NCI-H1417 (cell line): ENCODE results near the gene PDE1C.

Experiments
- DNase-seq, 3 experiments: peaks; one replicate each; lab custom pipeline; 2025; lab: John Stamatoyannopoulos, UW

Gene PDE1C

GRCh38 chr7:31892099-31892829 lies 177.9 kb downstream of the PDE1C start:
- no peak for DNase-seq

GRCh38 chr7:31890766-31891165 lies 179.4 kb downstream of the PDE1C start:
- no peak for DNase-seq

- no peak for DNase-seq
These were observed 180.0 kb downstream of the PDE1C start for GRCh38 chr7:31890198-31890597.

- DNase-seq, result no peak
These were observed 183.2 kb downstream of the PDE1C start for GRCh38 chr7:31887006-31887405.

- no peak for DNase-seq
These were observed 185.0 kb downstream of the PDE1C start for GRCh38 chr7:31885171-31885570.

GRCh38 chr7:31883761-31884164 lies 186.4 kb downstream of the PDE1C start:
- DNase-seq, result no peak

GRCh38 chr7:31882187-31882586 lies 188.0 kb downstream of the PDE1C start:
- DNase-seq, result no peak

GRCh38 chr7:31878875-31879274 lies 191.3 kb downstream of the PDE1C start:
- no peak for DNase-seq

GRCh38 chr7:31875424-31875823 lies 194.8 kb downstream of the PDE1C start:
- no peak for DNase-seq

- no peak for DNase-seq
These were observed 195.4 kb downstream of the PDE1C start for GRCh38 chr7:31874631-31875386.

GRCh38 chr7:31873816-31874597 lies 196.2 kb downstream of the PDE1C start:
- no peak for DNase-seq

- no peak for DNase-seq
These were observed 197.4 kb downstream of the PDE1C start for GRCh38 chr7:31872545-31873370.

GRCh38 chr7:31864646-31865045 lies 205.6 kb downstream of the PDE1C start:
- no peak for DNase-seq

- no peak for DNase-seq
These were observed 209.3 kb downstream of the PDE1C start for GRCh38 chr7:31860925-31861324.

- DNase-seq, result no peak
These were observed 212.2 kb downstream of the PDE1C start for GRCh38 chr7:31858055-31858454.

- no peak for DNase-seq
These were observed 213.0 kb downstream of the PDE1C start for GRCh38 chr7:31857172-31857571.

GRCh38 chr7:31856337-31856736 lies 213.9 kb downstream of the PDE1C start:
- no peak for DNase-seq

GRCh38 chr7:31855530-31855929 lies 214.7 kb downstream of the PDE1C start:
- no peak for DNase-seq

GRCh38 chr7:31853380-31853779 lies 216.8 kb downstream of the PDE1C start:
- no peak for DNase-seq

- no peak for DNase-seq
These were observed 217.7 kb downstream of the PDE1C start for GRCh38 chr7:31852462-31852861.

- no peak for DNase-seq
These were observed 219.1 kb downstream of the PDE1C start for GRCh38 chr7:31851119-31851518.

GRCh38 chr7:31850601-31851000 lies 219.6 kb downstream of the PDE1C start:
- no peak for DNase-seq
